H1 (cell line): ENCODE data around the gene VN1R4. TPM values are rescaled to one million over a fixed set of nuclear protein-coding genes. Genes with fewer than 3 reads are reported as not detected.

Experiments used
- CTCF ChIA-PET: fragments of 300-600 bp; sonication (Branson Sonifier 250); formaldehyde crosslinking; loops from one replicate; lab custom pipeline; 2021; ENCODE audit not compliant: partially characterized antibody; lab: Charles Lee
- POLR2A ChIA-PET: fragments of 300-600 bp; sonication (Branson Sonifier 250); formaldehyde crosslinking; loops from one replicate; lab custom pipeline; 2021; ENCODE audit warnings: inconsistent platforms; ENCODE audit not compliant: partially characterized antibody; lab: Charles Lee
- DNase-seq, 2 experiments: peaks; one replicate each; pipeline versions ENCODE4 v3.0.0 to v3.0.0-alpha.2; 2010 to 2022; ENCODE audit warnings: low spot score in 2 of 2, low read depth in 1 of 2, mixed read lengths in 1 of 2
- FAIRE-seq: peaks from 2 replicates; lab custom pipeline; 2011; peaks lifted over from hg19 to GRCh38; lab: Jason Lieb, UNC
- H2AFZ ChIP-seq: 2 replicates; pipeline ENCODE4 v1.8.1; 2012; ENCODE audit warnings: low read length, inconsistent platforms
- H2AK5ac ChIP-seq: 2 replicates; pipeline ENCODE4 v1.6.1; 2013; ENCODE audit warnings: low read depth, low read length
- H2BK120ac ChIP-seq: replicated peaks from 2 replicates; pipeline ENCODE3; 2013; ENCODE audit warnings: low read depth, low read length, inconsistent platforms
- H2BK12ac ChIP-seq: 2 replicates; pipeline ENCODE4 v1.6.1; 2013; ENCODE audit warnings: low read depth, low read length
- H2BK15ac ChIP-seq: 2 replicates; pipeline ENCODE4 v1.6.1; 2013; ENCODE audit warnings: low read length
- H2BK20ac ChIP-seq: 2 replicates; pipeline ENCODE4 v1.6.1; 2013; ENCODE audit warnings: low read length
- H2BK5ac ChIP-seq: 2 replicates; pipeline ENCODE4 v1.6.1; 2013; ENCODE audit warnings: low read depth, low read length
- H3K14ac ChIP-seq: 2 replicates; pipeline ENCODE4 v1.6.1; 2013; ENCODE audit warnings: inconsistent platforms; ENCODE audit not compliant: insufficient read length
- H3K18ac ChIP-seq: 2 replicates; pipeline ENCODE4 v1.6.1; 2013; ENCODE audit warnings: low read length; ENCODE audit errors: extremely low read depth
- H3K23ac ChIP-seq: 2 replicates; pipeline ENCODE4 v1.6.1; 2013; ENCODE audit warnings: inconsistent platforms; ENCODE audit not compliant: insufficient read length
- H3K23me2 ChIP-seq: 2 replicates; pipeline ENCODE4 v1.6.1; 2013; ENCODE audit warnings: low read depth, low read length
- H3K27ac ChIP-seq: 2 replicates; pipeline ENCODE4 v1.6.1; 2011; ENCODE audit warnings: low read depth, low read length, inconsistent platforms
- H3K27me3 ChIP-seq, 4 experiments: replicated peaks in 1 of 4; 1 replicate in 1 of 4; 2 replicates in 3 of 4; pipeline versions ENCODE4 v1.6.1 to v1.8.1; 2011 to 2013; ENCODE audit warnings: low read length in 3 of 4, mild to moderate bottlenecking in 3 of 4, inconsistent platforms in 2 of 4, mixed read lengths in 2 of 4, moderate library complexity in 1 of 4; ENCODE audit not compliant: control insufficient read depth in 3 of 4, insufficient read depth in 3 of 4; ENCODE audit errors: extremely low read depth in 1 of 4
- H3K36me3 ChIP-seq, 4 experiments: 2 replicates each; pipeline versions ENCODE4 v1.6.1 to v1.8.1; 2011 to 2013; ENCODE audit warnings: mild to moderate bottlenecking in 4 of 4, low read length in 3 of 4, moderate library complexity in 2 of 4, control low read depth in 1 of 4, inconsistent platforms in 1 of 4; ENCODE audit not compliant: insufficient read depth in 4 of 4, control insufficient read depth in 2 of 4
- H3K4ac ChIP-seq: replicated peaks from 2 replicates; pipeline ENCODE3; 2013; ENCODE audit warnings: low read length, low read depth, mixed read lengths, inconsistent platforms; ENCODE audit not compliant: insufficient read length
- H3K4me1 ChIP-seq, 4 experiments: replicated peaks in 1 of 4; 1 replicate in 1 of 4; 2 replicates in 3 of 4; pipeline versions ENCODE4 v1.6.1 to v1.8.1; 2011 to 2013; ENCODE audit warnings: low read length in 3 of 4, inconsistent platforms in 2 of 4, mixed read lengths in 1 of 4; ENCODE audit not compliant: insufficient read depth in 4 of 4, control insufficient read depth in 3 of 4
- H3K4me2 ChIP-seq, 2 experiments: 2 replicates each; pipeline versions ENCODE4 v1.6.1 to v1.8.1; 2011 to 2013; ENCODE audit warnings: low read depth in 2 of 2, low read length in 2 of 2, control low read depth in 1 of 2, inconsistent platforms in 1 of 2, mild to moderate bottlenecking in 1 of 2; ENCODE audit not compliant: insufficient read depth in 1 of 2
- H3K4me3 ChIP-seq, 4 experiments: fragments of 200-600, 300-600 bp in 1 of 4; sonication (generic), shearing (Covaris generic), sonication (Bioruptor Twin) in 1 of 4; 2 replicates each; pipeline versions ENCODE4 v1.5.1 to v1.8.1; 2011 to 2016; ENCODE audit warnings: low read length in 4 of 4, low read depth in 3 of 4, control low read depth in 2 of 4, inconsistent platforms in 2 of 4, mild to moderate bottlenecking in 2 of 4, mixed read lengths in 1 of 4, moderate library complexity in 1 of 4; ENCODE audit not compliant: insufficient read depth in 2 of 4; ENCODE audit errors: extremely low read depth in 1 of 4
- H3K56ac ChIP-seq: replicated peaks from 2 replicates; pipeline ENCODE3; 2013; ENCODE audit warnings: low read depth, mild to moderate bottlenecking, mixed read lengths, low read length, inconsistent platforms; ENCODE audit not compliant: insufficient read length
- H3K79me1 ChIP-seq: 2 replicates; pipeline ENCODE4 v1.6.1; 2013; ENCODE audit warnings: low read depth, low read length, control low read depth
- H3K79me2 ChIP-seq, 2 experiments: 2 replicates each; pipeline versions ENCODE4 v1.6.1 to v1.8.1; 2012 to 2013; ENCODE audit warnings: low read length in 2 of 2, mild to moderate bottlenecking in 2 of 2, inconsistent platforms in 1 of 2; ENCODE audit not compliant: insufficient read depth in 2 of 2, control insufficient read depth in 1 of 2
- H3K9ac ChIP-seq, 4 experiments: replicated peaks in 1 of 4; 1 replicate in 1 of 4; 2 replicates in 3 of 4; pipeline versions ENCODE4 v1.6.1 to v1.8.1; 2011 to 2013; ENCODE audit warnings: low read depth in 3 of 4, low read length in 3 of 4, control low read depth in 2 of 4, mild to moderate bottlenecking in 2 of 4, moderate library complexity in 2 of 4, inconsistent platforms in 1 of 4; ENCODE audit errors: extremely low read depth in 1 of 4
- H3K9me3 ChIP-seq, 2 experiments: 2 replicates each; pipeline versions ENCODE4 v1.6.1 to v1.8.1; 2012 to 2013; ENCODE audit warnings: mild to moderate bottlenecking in 2 of 2, moderate library complexity in 2 of 2, control low read depth in 1 of 2, inconsistent platforms in 1 of 2, low read depth in 1 of 2, low read length in 1 of 2, mixed read lengths in 1 of 2; ENCODE audit not compliant: insufficient read depth in 2 of 2
- H4K20me1 ChIP-seq, 2 experiments: replicated peaks in 1 of 2; 2 replicates each; pipeline versions ENCODE3 to v1.8.1; 2011 to 2013; ENCODE audit warnings: inconsistent platforms in 2 of 2, low read length in 2 of 2, mild to moderate bottlenecking in 1 of 2; ENCODE audit not compliant: insufficient read depth in 2 of 2, control insufficient read depth in 1 of 2
- H4K5ac ChIP-seq: 2 replicates; pipeline ENCODE4 v1.6.1; 2013; ENCODE audit warnings: low read length, low read depth, mixed read lengths, inconsistent platforms; ENCODE audit not compliant: insufficient read length
- H4K8ac ChIP-seq: 2 replicates; pipeline ENCODE4 v1.8.0; 2013; ENCODE audit warnings: mild to moderate bottlenecking, moderate library complexity, low read length, inconsistent platforms; ENCODE audit not compliant: insufficient read depth; ENCODE audit errors: extremely low read depth
- H4K91ac ChIP-seq: replicated peaks from 2 replicates; pipeline ENCODE3; 2013; ENCODE audit warnings: low read length, mixed read lengths, inconsistent platforms; ENCODE audit not compliant: insufficient read length
- BCL11A ChIP-seq, 2 experiments: IDR thresholded peaks; one replicate each; pipeline ENCODE4 v1.6.1; 2011; ENCODE audit warnings: low read depth in 2 of 2, low read length in 2 of 2, mild to moderate bottlenecking in 2 of 2
- FOSL1 ChIP-seq: IDR thresholded peaks from 2 replicates; pipeline ENCODE4 v1.6.1; 2011; ENCODE audit warnings: mild to moderate bottlenecking, low read depth, low read length, moderate library complexity; ENCODE audit not compliant: insufficient read depth
- JUND ChIP-seq: IDR thresholded peaks from 2 replicates; pipeline ENCODE4 v1.6.1; 2011; ENCODE audit warnings: mild to moderate bottlenecking, improper control_type of control experiment, low read length
- POU5F1 ChIP-seq: IDR thresholded peaks from 2 replicates; pipeline ENCODE4 v1.6.1; 2011; ENCODE audit warnings: low read depth, mild to moderate bottlenecking, low read length, moderate library complexity
- SAP30 ChIP-seq: fragments of 300-600 bp; sonication (generic); IDR thresholded peaks from 2 replicates; pipeline ENCODE4 v1.7.1; 2012; ENCODE audit warnings: low read length, moderate library complexity, mild to moderate bottlenecking, inconsistent platforms; ENCODE audit not compliant: insufficient read depth, insufficient replicate concordance
- SP1 ChIP-seq: IDR thresholded peaks from 2 replicates; pipeline ENCODE4 v1.6.1; 2011; ENCODE audit warnings: low read depth, low read length
- SP4 ChIP-seq: IDR thresholded peaks from 2 replicates; pipeline ENCODE4 v1.6.1; 2012; ENCODE audit warnings: low read length, inconsistent platforms
- TAF1 ChIP-seq: IDR thresholded peaks from 2 replicates; pipeline ENCODE4 v1.6.1; 2011; ENCODE audit warnings: mild to moderate bottlenecking, low read depth, low read length
- WGBS, 2 experiments: shearing (Covaris generic) in 1 of 2; methylation state at CpG; one replicate each; pipeline versions ENCODE4 v1.1.6 to v1.1.7; 2013 to 2015; ENCODE audit warnings: low lambda C conversion rate in 2 of 2, mixed read lengths in 2 of 2, inconsistent platforms in 1 of 2, low coverage in 1 of 2, missing lambda C conversion rate in 1 of 2; ENCODE audit not compliant: insufficient replicate concordance in 2 of 2, insufficient coverage in 1 of 2, insufficient read length in 1 of 2; ENCODE audit errors: extremely low coverage in 1 of 2, missing lambda C conversion rate in 1 of 2; 5-methylcytosine and 5-hydroxymethylcytosine counted together
- polyA plus RNA-seq, 7 experiments: library from polyadenylated mRNA; depleted of rRNA in 3 of 7; stranded (reverse) in 5 of 7; unstranded in 2 of 7; fragments of >200 nt in 5 of 7; fragments of 200-250 nt in 2 of 7; gene quantifications; 1 replicate in 5 of 7; 2 replicates in 1 of 7; 4 replicates in 1 of 7; pipeline versions ENCODE4 v1.2.1 to v1.2.3, GENCODE V29; 2011 to 2013; ENCODE audit warnings: missing spikeins in 2 of 7, mixed read lengths in 2 of 7
- total RNA-seq: library from RNA; stranded (reverse); fragmentation: NEBNext Ultra II Directional; extraction: Animal tissue kit (Norgen Biotek cat#: 25700); gene quantifications from 2 replicates; pipeline ENCODE4 v1.2.1, GENCODE V29; 2021

VN1R4 gene
- total and polyA plus RNA-seq, 2 of the 8 experiments (the other 6 are each of a cell fraction or from before 2014, with no cell fraction given), result not detected

GRCh38 chr19:53246498-53246897 lies 21.0 kb downstream of the VN1R4 start:
- FAIRE-seq (no peak), DNase-seq (no peak)
- no peak overlapping the region for H3K23ac ChIP-seq
- no peak overlapping the region for H3K56ac ChIP-seq
- POLR2A ChIA-PET, result no interaction called here
- H4K8ac ChIP-seq, result no peak overlapping the region
- CTCF ChIA-PET, result no interaction called here
- no peak overlapping the region for H3K4ac ChIP-seq
- H3K4me1 ChIP-seq, result no peaks in the 10 kb centered on the region
- H3K18ac ChIP-seq, result no peak overlapping the region
- no peaks in the 10 kb centered on the region for H4K20me1 ChIP-seq
- no peak overlapping the region for H4K5ac ChIP-seq
- H2BK15ac ChIP-seq, result no peak overlapping the region
- H2BK12ac ChIP-seq, result no peak overlapping the region
- no peaks in the 10 kb centered on the region for H3K79me1 ChIP-seq
- H2BK120ac ChIP-seq, result no peak overlapping the region
- H2AFZ ChIP-seq, result no peak overlapping the region
- no peak overlapping the region for H2AK5ac ChIP-seq
- no peak overlapping the region for H2BK5ac ChIP-seq
- H3K4me3 ChIP-seq, result no peak overlapping the region
- H2BK20ac ChIP-seq, result no peak overlapping the region
- H3K14ac ChIP-seq, result no peak overlapping the region
- H3K79me2 ChIP-seq, result no peaks in the 10 kb centered on the region; a peak in 1 of 4 replicates
- WGBS, 2 experiments, result 85% methylated on average over 1 of the region's 1 CpG; no CpG with 5 or more reads in 1 of the 2 experiments
- no peaks in the 10 kb centered on the region for H3K23me2 ChIP-seq
- no peak overlapping the region for H3K27ac ChIP-seq
- no peak overlapping the region for H3K4me2 ChIP-seq
- no peak overlapping the region for H4K91ac ChIP-seq
- H3K36me3 ChIP-seq, result peaks cover 9 to 69% (median 37%) of the 10 kb centered on the region in 4 experiments; a peak in 7 of 8 replicates
- H3K9ac ChIP-seq, result no peak overlapping the region
- H3K27me3 ChIP-seq, result no peaks in the 10 kb centered on the region; a peak in 1 of 7 replicates
- H3K9me3 ChIP-seq, result peaks cover 26 to 32% of the 10 kb centered on the region in 2 experiments
- no peak for TF ChIP-seq FOSL1
- no peak for TF ChIP-seq SP1
- no peak for TF ChIP-seq BCL11A (IDR thresholded peaks at IDR 0.05; ENCODE audit: low read depth in 2 of 2, low read length in 2 of 2)
- TF ChIP-seq SP4, result no peak
- no peak for TF ChIP-seq JUND
- TF ChIP-seq POU5F1, result no peak
- no peak for TF ChIP-seq TAF1
- no peak for TF ChIP-seq SAP30
